Fibroblast of gingiva (primary cell): ENCODE data around the gene S100A16.
A peak's percentile ranks its signal among the peaks of the same experiment; 100 is the strongest.
"Not testable (repeated sequence)": the region's sequence is repeated elsewhere in the genome, so short reads cannot be mapped to it uniquely, and the experiment has no call there.

Experiments
- DNase-seq: peaks from one replicate; pipeline ENCODE4 v3.0.0-alpha.2; 2011; ENCODE audit warnings: low read depth

The S100A16 gene

DNA sequence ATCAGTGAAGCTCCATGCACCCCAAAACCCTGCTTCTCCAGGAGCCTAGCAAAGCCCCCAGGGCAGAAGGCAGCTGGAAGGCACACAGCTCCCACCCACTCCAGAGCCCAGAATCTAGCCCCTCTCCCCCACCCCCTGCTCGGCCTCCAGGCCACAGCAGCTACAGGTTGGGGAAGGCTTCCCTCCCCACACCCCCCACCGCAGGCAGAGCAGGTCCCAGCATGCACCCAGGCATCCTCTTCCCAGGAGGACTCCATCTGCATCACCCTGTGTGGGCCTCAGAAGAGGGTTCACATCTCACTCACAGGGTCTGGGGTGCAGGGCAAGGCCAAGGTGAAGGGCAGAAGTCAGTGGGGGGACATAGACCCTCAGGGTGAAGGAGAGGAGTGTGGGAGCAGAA, 2.5 kb upstream of the S100A16 start:
- no peak for DNase-seq

DNA sequence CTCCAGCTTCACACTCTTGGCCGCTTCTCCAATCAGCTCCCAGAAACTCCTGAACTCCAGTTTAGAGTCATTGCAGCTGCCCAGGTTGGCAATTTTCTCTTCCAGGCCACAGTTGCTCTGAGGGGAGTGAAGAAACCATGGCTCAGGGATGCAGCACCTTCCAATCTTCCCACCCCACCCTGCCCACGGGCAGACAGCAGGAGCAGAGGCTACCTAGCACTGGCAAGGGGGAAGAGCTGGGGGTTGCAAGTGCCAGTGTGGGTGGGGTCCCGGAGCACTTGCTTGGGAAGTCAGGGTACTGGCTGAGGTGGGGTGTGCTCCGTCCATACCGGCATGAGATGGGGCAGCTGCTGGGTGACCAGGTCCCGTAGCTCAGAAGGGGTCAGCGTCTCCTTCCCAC, 2.0 kb upstream of the S100A16 start:
- no peak for DNase-seq

DNA sequence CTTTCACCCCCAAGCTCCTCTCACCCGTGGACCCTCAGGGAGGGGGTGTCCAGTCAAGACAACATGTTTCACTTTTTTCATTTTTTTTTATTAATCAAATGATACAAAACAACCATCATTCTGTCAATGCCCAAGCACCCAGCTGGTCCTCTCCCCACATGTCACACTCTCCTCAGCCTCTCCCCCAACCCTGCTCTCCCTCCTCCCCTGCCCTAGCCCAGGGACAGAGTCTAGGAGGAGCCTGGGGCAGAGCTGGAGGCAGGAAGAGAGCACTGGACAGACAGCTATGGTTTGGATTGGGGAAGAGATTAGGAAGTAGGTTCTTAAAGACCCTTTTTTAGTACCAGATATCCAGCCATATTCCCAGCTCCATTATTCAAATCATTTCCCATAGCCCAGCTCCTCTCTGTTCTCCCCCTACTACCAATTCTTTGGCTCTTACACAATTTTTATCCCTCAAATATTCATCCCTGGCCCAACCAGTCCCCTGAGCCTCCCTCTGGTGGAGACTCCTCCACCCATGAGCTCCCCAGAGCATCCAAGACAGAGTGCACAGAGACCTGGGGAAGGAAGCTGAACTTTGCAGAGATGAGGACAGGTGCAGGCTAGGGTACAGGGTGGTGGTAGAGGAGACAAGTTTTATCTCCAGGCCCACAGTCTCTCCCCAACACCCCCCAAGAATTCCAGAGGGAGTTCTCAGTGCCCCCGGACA, 1.4 kb upstream of the S100A16 start:
- DNase-seq: no peak

DNA sequence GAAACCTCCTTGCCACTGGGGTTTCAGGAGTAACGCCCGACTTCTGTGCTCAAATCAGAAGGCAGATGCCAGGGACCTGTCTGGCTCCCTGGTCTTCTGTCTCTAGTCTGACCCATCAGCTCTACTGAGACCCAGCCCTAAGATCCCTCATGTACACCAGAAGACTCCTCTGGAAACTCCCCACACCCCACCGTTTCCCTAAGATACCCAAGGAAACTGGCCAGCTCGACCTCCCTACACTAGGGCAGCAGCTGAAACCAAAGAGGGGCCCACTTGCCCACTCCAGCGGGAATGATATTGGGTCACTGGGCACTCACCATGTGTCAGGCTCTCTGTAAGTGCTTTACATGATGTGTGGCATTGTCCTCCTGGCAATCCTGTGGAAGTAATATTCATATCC, 469 bp upstream of the S100A16 start:
- DNase-seq: no peak

DNA sequence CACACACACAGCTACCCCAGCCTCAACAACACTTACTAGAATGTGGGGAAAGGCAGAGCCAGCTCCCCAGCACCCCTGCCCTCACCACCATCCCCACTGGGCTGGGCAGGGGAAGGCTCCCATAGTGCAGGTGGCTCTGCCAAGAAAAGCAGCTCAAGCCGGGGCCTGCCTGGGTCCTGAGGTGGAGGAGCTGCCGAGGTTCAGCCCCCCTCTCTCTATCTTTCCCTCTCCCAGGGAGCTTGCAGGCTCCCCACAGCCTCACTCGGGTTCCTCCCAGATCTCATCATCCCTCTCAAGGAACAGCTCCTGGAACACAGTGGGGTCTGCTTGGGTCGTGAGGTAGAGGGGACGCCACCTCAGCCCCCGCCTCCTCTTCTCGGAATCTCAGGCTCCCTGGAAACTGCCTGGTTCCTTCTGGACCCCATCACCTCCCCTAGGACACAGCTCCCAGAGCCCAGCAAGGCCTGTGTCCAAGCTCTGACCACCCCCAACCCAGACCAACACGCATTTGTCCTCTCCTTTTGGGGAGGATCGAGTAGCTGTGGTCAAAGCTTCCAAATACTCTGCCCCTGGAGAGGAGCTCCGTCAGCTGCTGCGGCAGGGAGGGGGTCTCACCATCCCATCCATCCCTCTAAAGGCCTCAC, 704 bp downstream of the S100A16 start:
- DNase-seq: no peak

DNA sequence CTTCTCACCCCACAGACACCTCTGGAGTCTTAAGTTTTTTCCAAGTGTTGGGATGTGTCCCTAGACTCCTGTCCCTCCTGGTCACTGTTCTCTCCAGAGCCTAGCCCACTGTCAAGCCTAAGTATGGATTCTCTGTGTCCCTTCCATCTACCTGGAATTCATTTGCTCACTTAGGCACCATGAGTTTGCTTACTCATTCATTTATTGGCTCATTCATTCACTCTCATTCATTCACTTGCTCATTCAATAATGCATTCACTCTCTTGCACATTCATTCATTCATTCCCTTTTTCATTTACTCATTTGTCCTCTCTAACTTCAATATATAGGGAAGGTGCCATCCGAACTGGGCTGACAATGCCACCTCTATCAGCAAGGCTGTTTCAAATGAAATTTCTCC, 1.6 kb downstream of the S100A16 start:
- DNase-seq: no peak

DNA sequence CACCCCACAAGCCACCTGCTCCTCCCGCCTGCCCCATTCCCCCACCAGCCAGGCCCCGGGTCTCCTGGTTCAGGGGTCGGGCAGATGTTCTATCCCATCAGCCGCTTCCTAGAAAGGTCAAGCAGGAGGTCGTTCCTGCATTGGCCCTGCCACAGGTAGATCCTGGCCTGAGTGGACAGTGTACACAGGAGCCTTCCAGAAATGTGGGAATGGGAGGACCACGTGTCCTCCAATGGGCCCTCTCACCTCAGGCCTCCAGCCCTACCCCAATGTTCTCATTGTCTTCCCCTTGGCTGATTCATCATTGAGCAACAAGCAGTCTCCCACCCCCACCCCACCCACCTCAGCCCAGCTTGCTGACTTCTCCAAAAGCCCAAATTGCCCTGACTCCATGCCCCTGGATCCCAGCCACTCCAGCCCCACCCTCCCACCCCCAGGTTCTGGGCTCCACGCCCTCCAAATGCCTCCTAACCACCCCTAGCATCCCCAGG, 2.1 kb downstream of the S100A16 start:
- no peak for DNase-seq

DNA sequence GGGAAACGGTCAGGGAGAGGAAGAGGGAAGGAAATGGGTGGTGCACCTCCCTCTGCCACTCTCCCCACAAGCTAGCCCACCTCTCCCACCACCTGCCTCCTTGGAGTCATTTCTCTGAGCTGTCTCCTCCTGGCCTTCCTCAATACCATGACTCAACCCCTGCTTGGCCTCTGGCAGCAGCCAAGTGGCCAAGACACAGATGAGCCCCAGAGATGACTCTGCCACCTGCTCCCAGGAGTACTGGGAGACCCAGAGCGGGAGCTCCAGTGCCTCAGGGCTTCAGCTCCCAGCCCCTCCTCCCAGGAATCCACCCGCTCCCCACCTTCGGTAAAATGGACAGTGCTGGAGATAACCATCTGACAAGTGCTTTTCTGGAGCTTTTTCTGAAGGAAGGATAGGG, 2.6 kb downstream of the S100A16 start:
- no peak for DNase-seq

DNA sequence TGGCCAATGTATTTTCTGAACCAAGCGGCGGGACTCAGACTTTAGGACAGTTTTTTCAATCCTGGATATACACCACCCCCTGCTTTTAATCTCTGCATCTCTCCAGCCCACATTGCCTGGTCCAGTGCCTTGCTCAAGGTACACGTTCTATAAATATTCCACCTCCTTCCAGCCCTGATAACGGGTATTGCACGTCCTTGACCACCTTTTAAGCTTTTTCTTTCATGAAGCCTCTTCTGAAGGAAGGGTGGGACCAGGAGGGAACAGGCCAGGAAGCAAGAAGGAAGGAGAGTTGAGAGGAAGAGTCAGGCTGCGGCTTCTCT, 3.4 kb downstream of the S100A16 start:
- no peak for DNase-seq

DNA sequence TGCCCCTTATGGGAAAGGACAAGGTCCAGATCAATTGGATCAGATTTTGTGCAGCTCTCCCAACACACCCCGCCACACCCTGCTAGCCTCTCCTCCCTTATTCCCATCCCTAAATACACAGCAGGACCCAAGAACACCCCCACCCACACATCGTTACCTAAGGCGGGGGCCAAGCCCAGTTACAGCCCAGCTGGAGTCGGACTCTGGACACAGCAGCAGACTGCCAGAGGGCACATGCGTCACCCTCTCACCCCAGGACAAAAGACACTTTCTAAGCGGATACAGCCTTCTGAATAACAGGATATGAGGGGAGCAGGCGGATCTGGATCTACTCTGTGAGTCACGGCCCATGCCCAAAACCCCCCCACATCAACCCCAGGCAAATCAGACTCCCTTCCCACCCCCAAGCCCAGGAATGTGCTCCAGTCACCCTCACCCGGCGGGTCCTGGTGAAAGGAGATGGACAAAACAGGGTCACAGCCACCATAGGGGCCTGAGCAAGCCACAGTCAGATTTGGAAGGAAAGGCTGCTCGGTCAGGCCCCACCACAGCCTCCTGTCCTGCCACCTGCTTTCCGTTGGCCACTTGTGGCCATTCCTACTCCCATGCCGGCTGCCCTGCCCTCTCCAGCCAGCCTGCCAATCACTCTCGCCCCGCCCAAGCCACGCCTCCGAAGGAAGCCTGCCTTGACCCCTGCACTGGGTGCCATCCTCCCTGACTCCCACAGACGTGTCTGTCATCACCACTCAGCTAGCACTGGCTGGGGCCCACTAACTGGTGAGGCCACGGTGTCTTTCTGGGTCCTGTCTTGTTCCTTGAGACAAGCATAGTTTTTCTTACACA, 4.0 kb downstream of the S100A16 start:
- peak; percentile 80 for DNase-seq

DNA sequence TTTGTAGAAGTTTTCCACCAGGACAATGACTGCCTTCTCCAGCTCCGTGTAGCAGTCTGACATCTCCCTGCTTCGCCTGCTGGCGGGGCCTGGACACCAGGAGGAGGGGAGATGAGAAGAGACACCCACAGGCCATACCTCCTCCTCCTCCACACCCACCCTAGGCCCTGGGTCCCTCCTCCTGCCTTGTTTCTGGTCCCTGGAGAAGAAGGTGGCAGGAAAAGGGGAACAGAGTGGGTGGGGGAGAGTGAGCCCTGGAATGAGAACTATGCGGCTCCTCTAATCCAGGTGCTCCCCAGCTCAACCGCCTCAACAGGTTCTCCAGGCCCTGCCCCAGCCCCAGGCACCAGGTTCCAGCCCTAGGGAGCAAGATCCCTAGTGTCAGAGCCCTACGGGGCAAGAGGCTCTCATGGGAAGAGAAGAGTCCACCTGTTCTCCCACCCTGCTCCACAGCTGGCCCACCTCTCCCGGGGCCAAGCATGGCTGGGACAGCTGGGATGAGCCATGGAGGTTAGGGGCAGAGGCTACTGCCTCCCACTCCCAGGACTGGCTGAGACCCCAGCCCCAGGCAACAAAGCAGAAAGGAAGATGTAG, 4.8 kb downstream of the S100A16 start:
- DNase-seq: no peak

DNA sequence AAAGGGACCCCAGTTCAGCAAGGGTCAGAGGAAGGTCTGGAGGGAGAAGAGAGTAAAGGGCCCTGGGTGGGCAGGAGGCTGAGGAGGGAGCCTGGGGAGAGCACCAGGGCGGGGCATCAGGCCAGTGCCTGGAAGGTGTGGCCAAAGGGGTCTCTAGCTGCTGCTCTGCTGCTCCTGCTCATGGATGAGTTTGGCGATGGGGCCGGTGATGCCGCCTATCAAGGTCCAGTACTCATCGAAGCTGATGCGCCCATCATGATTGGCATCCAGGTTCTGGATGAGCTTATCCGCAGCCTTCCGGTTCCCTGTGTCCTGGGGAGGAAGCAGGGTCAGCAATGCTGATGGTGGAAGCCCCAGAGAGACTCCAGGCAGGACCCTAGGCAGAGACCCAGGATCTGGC, 5.6 kb downstream of the S100A16 start:
- DNase-seq: no peak

DNA sequence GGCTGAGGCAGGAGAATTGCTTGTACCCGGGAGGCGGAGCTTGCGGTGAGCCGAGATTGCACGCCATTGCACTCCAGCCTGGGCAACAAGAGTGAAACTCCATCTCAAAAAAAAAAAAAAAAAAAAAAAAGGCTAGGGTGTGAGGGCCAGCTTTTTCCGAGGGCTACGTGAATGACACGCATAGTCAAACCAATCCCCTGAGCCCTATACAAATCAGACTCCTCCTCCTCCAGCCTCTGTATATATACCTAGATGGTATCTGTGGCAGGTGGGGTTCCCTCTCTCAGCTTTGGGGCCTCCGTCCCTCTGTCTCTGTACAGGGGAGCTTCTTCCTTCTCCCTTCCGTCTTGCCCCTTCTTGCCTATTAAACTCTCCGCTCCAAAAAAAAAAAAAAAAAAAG, 6.7 kb downstream of the S100A16 start:
- no peak for DNase-seq

DNA sequence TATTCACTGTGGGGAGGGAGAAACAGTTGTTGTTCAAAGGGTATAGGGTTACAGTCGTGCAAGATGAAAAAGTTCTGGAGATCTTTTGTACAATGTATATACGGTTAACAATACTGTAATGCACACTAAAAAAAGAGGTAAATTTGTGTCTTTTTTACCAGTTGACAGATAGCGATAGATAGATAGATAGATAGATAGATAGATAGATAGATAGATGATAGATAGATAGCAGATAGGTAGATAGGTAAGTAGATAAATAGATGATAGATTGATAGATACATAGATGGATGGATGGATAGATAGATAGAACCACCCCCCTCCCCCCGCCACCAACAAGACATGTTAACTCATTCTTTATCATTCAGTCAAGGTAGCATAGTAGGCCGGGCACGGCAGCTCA, 10.2 kb downstream of the S100A16 start:
- no peak for DNase-seq

DNA sequence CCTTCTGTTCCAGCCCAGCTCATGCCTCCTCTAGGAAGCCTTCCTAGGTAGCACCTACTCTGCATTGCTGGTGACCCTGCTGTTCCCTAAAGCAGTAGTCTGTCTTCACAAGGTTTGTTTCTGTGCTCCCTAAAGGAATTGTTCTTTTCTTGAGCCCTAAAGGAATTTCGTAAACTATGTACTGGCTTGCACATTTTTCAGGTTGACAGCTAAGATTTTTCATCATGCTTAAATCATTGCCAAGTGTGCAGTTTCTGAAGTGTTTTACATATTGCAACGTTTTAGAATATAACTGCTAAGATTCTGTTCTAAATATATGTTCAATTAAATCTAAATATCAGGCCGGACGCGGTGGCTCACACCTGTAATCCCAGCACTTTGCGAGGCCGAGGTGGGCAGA, 13.1 kb downstream of the S100A16 start:
- DNase-seq: peak; percentile 41

DNA sequence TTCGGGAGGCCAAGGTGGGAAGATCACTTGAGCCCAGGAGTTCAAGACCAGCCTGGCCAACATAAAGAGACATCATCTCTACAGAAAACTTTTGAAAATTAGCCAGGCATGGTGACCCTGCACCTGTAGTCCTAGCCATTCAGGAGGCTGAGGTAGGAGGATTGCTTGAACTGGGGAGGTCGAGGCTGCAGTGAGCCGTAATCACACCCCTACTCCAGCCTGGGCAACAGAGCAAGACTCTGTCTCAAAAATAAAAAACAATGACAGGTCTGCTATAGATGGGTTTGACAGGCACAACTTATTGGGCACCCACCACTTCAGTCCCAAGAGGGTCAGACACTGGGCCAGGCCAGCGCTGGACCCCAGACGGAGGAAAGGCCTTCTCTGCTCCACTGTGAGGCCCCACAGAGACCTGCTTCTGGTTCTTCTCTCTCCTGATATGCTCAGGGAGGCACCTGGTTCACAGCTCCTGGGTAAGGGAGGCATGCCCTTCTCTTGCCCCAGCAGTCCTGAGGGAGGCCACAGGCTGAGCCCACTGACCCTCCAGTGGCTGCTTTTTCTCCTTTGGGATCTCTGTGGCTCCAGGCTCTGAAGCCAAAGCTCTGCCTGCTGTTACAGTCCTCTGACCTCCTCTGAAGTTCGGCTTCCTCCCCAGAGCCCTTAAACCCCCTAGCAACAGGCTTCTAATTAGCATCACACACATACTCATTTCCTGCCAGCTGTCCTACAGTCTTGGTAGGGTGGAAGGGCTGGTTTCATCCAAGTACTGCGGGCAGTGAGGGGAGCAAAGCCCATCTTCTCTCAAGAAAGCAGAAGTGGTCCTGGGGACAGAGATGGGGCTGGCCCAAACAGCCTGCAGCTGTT, 14.4 kb downstream of the S100A16 start:
- peak; percentile 73 for DNase-seq

DNA sequence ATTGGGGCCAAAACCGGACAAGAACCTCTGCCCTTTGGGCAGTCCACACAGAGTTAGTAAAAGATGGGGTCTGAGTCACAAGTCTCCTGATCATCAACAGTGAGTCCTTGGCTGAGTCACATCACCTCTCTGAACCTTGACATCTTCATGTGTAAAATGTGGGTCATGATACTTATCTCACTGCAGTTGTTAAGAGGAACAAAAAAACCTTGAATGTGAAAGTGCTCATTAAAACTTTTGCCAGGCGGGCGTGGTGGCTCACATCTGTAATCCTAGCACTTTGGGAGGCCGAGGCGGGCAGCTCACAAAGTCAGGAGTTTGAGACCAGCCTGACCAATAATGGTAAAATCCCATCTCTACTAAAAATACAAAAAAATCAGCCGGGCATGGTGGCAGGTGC, 15.7 kb downstream of the S100A16 start:
- no peak for DNase-seq

DNA sequence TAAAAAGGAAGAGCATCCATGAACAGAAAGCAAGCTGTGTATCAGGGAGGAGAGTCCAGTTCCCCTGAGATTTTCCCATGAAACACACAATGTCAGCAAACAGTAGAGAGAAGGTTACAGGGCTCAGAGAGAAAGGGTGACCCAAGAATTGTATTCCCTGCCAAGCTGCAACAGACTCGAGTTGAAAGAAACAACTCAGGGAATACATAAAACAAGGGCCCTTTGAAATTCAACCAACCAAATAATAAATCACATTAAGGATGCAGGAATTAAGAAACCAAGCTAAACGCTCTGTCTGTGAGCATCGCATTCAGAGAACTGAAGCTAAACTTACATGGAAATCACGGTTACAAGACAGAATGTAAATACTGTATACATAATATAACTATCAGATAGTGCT, 20.2 kb downstream of the S100A16 start:
- DNase-seq: no peak

DNA sequence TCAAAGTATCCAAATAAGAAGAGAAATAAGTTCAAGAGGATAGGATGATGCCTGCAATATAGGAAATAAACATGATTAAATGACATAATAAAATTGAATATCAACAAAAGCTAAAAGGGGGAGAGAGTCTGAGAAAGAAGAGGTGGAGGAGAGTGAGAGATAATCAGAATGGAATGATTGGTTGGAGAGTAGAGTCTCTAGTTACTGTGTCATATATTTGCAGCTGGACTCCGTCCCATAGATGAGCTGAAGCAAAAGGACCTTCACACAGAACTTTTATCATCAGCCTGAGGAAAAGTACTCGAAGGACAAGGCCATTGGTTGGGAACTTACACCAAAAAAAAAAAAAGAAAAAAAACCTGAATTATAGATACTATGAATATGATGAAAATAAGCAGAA, 24.5 kb downstream of the S100A16 start:
- no peak for DNase-seq

DNA sequence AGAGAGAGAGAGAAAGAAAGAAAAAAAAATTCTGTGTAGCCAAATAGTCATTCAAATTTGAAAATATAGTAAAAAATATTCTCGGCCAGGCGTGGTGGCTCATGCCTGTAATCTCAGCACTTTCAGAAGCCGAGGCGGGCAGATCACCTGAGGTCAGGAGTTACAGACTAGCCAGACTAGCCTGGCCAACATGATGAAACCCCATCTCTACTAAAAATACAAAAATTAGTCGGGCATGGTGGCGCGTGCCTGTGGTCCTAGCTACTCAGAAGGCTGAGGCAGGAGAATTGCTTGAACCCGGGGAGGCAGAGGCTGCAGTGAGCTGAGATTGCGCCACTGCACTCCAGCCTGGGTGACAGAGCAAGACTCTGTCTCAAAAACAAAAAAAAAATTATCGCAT, 24.9 kb downstream of the S100A16 start:
- DNase-seq: not testable (repeated sequence)

DNA sequence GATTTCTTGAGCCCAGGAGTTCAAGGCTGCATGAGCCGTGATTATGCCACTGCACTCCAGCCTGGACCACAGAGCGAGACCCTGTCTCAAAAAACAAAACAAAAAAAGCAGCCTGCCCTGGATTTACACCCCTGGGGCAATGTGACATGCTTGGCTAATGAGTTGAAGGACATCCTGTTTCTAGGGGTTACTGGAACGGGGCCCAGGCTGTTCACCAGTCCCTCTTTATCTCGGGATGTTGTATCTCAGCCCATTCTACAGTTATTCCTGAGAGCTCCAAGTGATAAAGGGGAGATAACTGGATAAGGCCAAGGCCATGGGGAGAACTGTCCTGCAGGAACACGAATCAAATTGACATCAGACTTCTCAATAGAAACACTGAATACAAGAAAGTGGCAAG, 25.6 kb downstream of the S100A16 start:
- no peak for DNase-seq

DNA sequence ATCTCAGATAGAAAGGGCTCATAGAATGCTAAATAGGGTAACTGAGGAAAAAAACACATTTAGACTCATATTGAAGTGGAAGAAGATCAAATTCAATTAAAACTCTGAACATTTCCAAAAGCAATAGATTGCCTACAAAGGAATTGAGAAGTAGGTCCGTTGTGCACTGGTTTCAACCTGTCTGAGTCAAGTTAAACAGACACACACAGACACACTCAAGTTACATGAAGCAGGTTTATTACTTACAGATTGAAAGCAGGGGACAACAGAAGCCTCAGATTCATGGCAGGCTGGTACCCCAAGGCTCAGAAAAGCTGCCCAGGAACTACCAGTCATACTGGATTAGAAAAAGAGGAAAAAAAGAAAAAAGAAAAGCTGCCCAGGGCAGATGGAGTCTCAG, 26.6 kb downstream of the S100A16 start:
- no peak for DNase-seq
